ENCODE data around the gene CLDN17. TPM values are rescaled to one million over a fixed set of nuclear protein-coding genes. Genes with fewer than 3 reads are reported as not detected.

CLDN17 gene
- total RNA-seq, 4 donors from 2014 or later = not detected

GRCh38 chr21:30189773-30190172 lies 23.2 kb upstream of the CLDN17 start:
- H3K9me3 ChIP-seq = no peaks in the 10 kb centered on the region
- WGBS, 2 donors = 84 to 87% methylated on average over 3 of the region's 3 CpGs
- no peak overlapping the region for H3K4me3 ChIP-seq
- H3K27me3 ChIP-seq = no peaks in the 10 kb centered on the region
- H3K4me1 ChIP-seq = no peaks in the 10 kb centered on the region
- no peaks in the 10 kb centered on the region for H3K36me3 ChIP-seq
- DNase-seq (ENCODE audit: low spot score in 2 of 2) = no peak
- no peak overlapping the region for H3K27ac ChIP-seq
- TF ChIP-seq POLR2A (IDR thresholded peaks at IDR 0.05) (no peak), CTCF (IDR thresholded peaks at IDR 0.05) (no peak), EP300 (IDR thresholded peaks at IDR 0.05) (no peak)

DNA sequence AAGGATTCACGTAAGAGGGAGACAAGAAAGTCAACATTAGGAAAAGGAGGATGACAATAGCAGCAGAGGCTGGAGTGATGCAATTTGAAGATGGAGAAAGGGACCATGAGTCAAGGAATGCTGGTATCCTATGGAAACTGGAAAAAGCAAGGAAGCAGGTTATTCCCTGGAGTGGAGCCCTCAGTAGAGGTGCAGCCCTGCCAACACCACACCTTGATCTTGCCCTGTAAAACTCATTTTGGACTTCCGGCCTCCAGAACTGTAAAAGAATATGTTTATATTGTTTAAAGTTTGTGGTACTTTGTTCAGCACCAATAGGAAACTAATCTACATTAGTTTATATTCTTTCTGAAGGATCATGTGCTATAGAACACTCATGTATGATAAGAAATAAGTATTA lies 19.6 kb upstream of the CLDN17 start:
- DNase-seq (ENCODE audit: low spot score in 2 of 2) = no peak
- Histone ChIP-seq H3K4me1 (no peaks in the 10 kb centered on the region), H3K4me3 (no peak overlapping the region), H3K27me3 (no peaks in the 10 kb centered on the region), H3K9me3 (no peaks in the 10 kb centered on the region), H3K27ac (no peak overlapping the region), H3K36me3 (no peaks in the 10 kb centered on the region)
- 88 to 92% methylated on average over 2 of the region's 2 CpGs for WGBS, 2 donors
- no peak for TF ChIP-seq POLR2A (IDR thresholded peaks at IDR 0.05)
- TF ChIP-seq CTCF (IDR thresholded peaks at IDR 0.05) = no peak
- TF ChIP-seq EP300 (IDR thresholded peaks at IDR 0.05) = no peak

DNA sequence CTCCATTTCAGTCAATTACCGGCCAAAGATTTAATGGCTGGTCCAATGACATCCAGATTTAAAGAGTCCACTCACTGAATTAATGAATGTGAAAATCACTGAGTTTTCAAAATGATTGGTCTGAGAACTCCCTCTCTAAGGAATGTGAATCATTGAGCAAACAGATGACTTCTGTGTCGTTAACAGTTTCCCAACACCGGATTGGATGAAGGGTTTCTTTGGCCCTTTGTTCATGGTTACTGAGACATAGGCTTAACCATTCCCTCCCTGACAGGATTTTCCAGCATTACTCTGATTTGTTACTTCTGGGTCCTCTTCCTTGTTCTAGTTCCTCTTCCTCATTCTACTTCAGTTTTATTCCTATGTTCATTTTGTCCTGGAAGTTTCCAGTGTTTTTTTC lies 1.5 kb upstream of the CLDN17 start:
- Histone ChIP-seq H3K4me1 (no peaks in the 10 kb centered on the region), H3K27me3 (no peaks in the 10 kb centered on the region), H3K27ac (no peak overlapping the region), H3K36me3 (no peaks in the 10 kb centered on the region), H3K9me3 (no peaks in the 10 kb centered on the region), H3K4me3 (no peak overlapping the region)
- TF ChIP-seq EP300 (IDR thresholded peaks at IDR 0.05) (no peak), CTCF (IDR thresholded peaks at IDR 0.05) (no peak), POLR2A (IDR thresholded peaks at IDR 0.05) (no peak)
- 44 to 52% methylated on average over 3 of the region's 3 CpGs for WGBS, 2 donors
- no peak for DNase-seq (ENCODE audit: low spot score in 2 of 2)

GRCh38 chr21:30166171-30166570 lies 434 bp downstream of the CLDN17 start:
- H3K27me3 ChIP-seq = no peaks in the 10 kb centered on the region
- no peaks in the 10 kb centered on the region for H3K36me3 ChIP-seq
- 96 to 97% methylated on average over 6 to 9 of the region's 9 CpGs for WGBS, 2 donors
- no peak for DNase-seq (ENCODE audit: low spot score in 2 of 2)
- H3K4me3 ChIP-seq = no peak overlapping the region
- H3K27ac ChIP-seq = no peak overlapping the region
- H3K9me3 ChIP-seq = no peaks in the 10 kb centered on the region
- TF ChIP-seq CTCF (IDR thresholded peaks at IDR 0.05) = no peak
- no peak for TF ChIP-seq EP300 (IDR thresholded peaks at IDR 0.05)
- TF ChIP-seq POLR2A (IDR thresholded peaks at IDR 0.05) = no peak
- no peaks in the 10 kb centered on the region for H3K4me1 ChIP-seq

GRCh38 chr21:30164796-30165195 lies 1.8 kb downstream of the CLDN17 start:
- no peaks in the 10 kb centered on the region for H3K27me3 ChIP-seq
- TF ChIP-seq CTCF (IDR thresholded peaks at IDR 0.05) (no peak), EP300 (IDR thresholded peaks at IDR 0.05) (no peak), POLR2A (IDR thresholded peaks at IDR 0.05) (no peak)
- H3K4me3 ChIP-seq = no peak overlapping the region
- no peaks in the 10 kb centered on the region for H3K36me3 ChIP-seq
- WGBS, 2 donors = 85 to 89% methylated on average over 1 of the region's 1 CpG
- H3K4me1 ChIP-seq = no peaks in the 10 kb centered on the region
- no peak for DNase-seq (ENCODE audit: low spot score in 2 of 2)
- no peak overlapping the region for H3K27ac ChIP-seq
- H3K9me3 ChIP-seq = no peaks in the 10 kb centered on the region

All from tibial nerve (tissue), 4 donors.